HG02870 (cell line): ENCODE measurements around the gene CDKN2C.

Source experiments
- ATAC-seq: cut with Tn5 transposase; IDR thresholded peaks from one replicate; pipeline ENCODE4 v1.9.1; 2021; ENCODE audit warnings: mild to moderate bottlenecking, moderate library complexity; ENCODE audit not compliant: unreplicated experiment

Gene CDKN2C

GRCh38 chr1:50964863-50965262, 5.2 kb upstream of the CDKN2C start:
- ATAC-seq, result no peak

- ATAC-seq, result no peak
Observed at GRCh38 chr1:50966991-50967390, 3.1 kb upstream of the CDKN2C start.

GRCh38 chr1:50967416-50968157, 2.5 kb upstream of the CDKN2C start:
- ATAC-seq, result no peak

- ATAC-seq, result peak; percentile 49
Observed at GRCh38 chr1:50968158-50968820, 1.8 kb upstream of the CDKN2C start.

- ATAC-seq, result peak; percentile 11
Observed at GRCh38 chr1:50968821-50969610, 1.0 kb upstream of the CDKN2C start.

- no peak for ATAC-seq
Observed at GRCh38 chr1:50970509-50970887, 453 bp downstream of the CDKN2C start.

GRCh38 chr1:50970931-50971582, 1.0 kb downstream of the CDKN2C start:
- ATAC-seq, result no peak

GRCh38 chr1:50971748-50972305, 1.8 kb downstream of the CDKN2C start:
- ATAC-seq, result no peak

- no peak for ATAC-seq
Observed at GRCh38 chr1:50972766-50973165, 2.7 kb downstream of the CDKN2C start.

GRCh38 chr1:50973255-50973654, 3.2 kb downstream of the CDKN2C start:
- no peak for ATAC-seq

GRCh38 chr1:50973875-50974617, 4.0 kb downstream of the CDKN2C start:
- no peak for ATAC-seq

GRCh38 chr1:50974618-50974935, 4.5 kb downstream of the CDKN2C start:
- no peak for ATAC-seq

GRCh38 chr1:50975436-50975835, 5.4 kb downstream of the CDKN2C start:
- ATAC-seq, result no peak

GRCh38 chr1:50976111-50976889, 6.3 kb downstream of the CDKN2C start:
- ATAC-seq, result peak; percentile 18

GRCh38 chr1:50976890-50977574, 7.0 kb downstream of the CDKN2C start:
- ATAC-seq, result peak; percentile 62

GRCh38 chr1:50977575-50978143, 7.6 kb downstream of the CDKN2C start:
- peak; percentile 34 for ATAC-seq

GRCh38 chr1:50978144-50978851, 8.3 kb downstream of the CDKN2C start:
- peak; percentile 31 for ATAC-seq
